GM19455 (cell line): ENCODE results near the gene BDNF.
A peak's percentile ranks its signal among the peaks of the same experiment; 100 is the strongest.
"Not testable (repeated sequence)": the region's sequence is repeated elsewhere in the genome, so short reads cannot be mapped to it uniquely, and the experiment has no call there.

Source experiments
- ATAC-seq: cut with Tn5 transposase; IDR thresholded peaks from one replicate; pipeline ENCODE4 v1.9.1; 2021; ENCODE audit not compliant: unreplicated experiment

Gene BDNF

DNA sequence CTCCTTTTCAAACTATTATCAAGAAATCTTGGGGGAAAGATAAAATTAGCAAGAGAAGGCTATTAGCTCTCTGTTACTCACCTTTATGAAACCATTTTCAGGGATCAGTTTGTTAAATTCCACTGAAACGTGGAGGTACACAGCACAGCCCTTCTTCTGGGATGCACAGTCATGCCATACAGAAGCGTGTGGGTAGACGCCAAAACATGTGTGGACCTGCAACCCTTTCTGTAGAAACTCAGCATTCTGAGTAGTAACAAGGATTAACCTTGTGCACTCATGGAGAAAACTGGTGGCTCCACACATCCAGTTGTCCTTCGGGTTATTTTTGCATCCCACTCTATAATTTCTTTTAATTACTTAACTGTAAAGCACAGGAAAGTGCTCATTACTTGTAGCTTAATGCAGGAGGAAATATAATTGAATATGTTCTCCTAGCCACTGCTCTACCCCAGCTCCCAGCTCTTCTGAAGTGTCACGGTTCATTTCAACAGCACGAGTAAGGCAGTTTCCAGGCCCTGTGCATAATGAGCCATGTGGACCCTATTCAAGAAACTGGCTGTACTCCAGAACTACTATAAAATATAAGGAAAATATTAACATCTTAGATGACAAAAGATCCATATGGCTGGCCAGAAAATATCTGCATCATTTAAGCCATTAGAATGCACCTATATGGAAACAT, 26.1 kb downstream of the BDNF start:
- ATAC-seq: no peak

DNA sequence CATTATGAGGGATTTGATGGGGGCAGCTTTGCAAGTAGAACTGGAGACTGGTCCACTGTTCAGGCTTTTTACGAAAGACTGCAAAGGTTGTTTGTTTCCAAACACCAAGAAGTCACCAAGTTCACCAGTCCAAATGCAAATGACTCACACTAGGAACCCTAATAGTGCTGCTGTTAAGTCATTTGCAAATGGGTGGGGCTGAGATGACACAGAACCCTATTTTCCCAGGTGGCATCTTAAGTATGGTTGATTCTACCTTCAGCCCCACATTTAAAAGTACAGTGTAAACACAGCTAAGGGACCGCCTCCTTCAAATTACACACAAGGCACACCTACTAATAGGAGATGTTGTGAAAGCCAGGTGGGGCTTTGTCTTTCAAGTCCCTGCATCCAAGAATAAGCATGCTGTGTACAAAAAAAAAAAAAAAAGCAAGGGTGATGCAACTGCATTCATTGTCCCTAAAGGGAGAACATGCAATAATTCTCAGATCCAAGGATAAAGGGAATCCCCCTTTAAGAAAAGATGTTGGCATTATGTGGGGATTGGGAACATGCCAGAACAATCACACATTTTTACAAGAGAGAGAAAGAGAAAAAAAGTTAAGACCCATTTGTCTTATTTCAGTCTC, 27.3 kb downstream of the BDNF start:
- no peak for ATAC-seq

DNA sequence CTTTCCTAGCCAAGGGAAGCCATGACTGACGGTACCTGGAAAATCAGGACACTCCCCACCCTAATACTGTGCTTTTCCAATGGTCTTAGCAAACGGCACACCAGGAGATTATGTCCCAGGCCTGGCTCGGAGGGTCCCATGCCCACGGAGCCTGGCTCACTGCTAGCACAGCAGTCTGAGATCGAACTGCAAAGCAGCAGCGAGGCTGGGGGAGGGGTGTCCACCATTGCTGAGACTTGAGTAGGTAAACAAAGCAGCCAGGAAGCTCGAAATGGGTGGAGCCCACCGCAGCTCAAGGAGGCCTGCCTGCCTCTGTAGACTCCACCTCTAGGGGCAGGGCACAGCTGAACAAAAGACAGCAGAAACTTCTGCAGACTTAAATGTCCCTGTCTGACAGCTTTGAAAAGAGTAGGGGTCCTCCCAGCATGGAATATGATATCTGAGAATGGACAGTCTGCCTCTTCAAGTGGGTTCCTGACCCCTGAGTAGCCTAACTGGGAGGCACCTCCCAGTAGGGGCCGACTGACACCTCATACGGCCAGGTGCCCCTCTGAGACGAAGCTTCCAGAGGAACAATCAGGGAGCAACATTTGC, 34.6 kb downstream of the BDNF start:
- ATAC-seq: not testable (repeated sequence)

DNA sequence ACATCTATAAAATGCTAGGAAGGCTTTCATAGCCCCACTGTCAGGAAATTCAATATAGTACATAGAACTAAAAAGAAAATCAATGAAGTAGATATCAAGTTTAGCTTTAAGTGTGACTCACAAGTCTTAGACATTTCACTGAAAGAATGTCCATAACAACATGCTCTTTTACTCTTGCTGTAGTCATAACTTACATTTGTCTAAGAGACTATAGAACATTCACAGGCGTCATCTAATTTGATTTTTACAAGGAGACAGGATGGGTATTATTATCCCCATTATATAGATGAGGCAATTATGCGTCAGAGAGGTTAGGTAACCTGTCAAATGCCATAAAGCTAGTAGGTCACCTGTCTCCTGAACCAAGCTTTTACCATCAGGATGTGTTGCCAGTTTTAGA, 36.9 kb downstream of the BDNF start:
- ATAC-seq: no peak

DNA sequence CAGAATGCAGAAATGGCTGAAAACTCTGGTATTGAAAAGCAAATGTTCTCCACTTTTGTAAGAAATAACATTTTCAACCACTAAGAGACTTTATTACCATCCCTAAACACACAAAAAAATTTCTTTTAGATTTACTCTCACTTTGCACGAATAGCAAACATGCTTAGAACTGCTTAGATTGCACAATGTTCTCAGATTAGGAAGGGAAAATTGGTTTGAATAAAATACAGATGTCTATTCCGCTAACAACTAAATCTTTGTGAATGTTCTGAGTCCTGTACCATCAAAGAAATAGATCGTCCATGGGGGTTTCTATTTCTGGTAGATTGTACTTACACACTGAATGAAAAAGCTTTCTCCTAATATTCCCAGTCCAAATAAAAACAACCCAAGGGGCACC, 40.1 kb downstream of the BDNF start:
- no peak for ATAC-seq

DNA sequence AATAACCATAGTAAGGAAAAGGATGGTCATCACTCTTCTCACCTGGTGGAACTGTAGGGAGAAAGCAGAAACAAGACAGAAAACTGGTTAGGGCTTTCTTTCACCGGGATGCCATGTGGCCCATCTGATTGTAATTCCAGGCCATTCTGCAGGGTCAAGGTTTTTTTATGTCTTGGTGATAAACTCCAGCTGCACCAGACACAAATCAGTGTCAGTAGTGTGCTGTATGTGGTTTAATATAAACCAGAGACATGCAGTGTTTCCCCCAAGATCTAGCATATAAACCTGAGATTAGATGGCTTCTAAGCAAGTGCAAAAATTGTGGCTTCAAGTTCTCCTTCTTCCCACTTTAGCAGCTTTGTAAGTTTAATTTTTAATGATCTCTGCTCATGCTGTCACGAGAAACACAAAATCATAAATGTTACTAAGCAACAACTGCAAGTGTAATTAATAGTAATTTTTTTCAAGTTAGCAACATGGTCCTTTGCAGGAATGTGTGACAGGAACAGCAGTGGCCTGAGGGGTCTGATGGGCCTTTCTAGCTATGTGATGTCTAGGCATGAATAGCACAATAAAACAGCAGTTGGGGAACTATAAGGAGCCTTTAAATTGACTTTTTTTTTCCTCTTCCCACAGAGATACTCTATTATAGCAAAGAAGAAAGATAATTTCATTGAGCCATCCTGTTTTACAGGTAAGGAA, 41.6 kb downstream of the BDNF start:
- ATAC-seq: no peak

- no peak for ATAC-seq
Observed at GRCh38 chr11:27656806-27657483, 43.3 kb downstream of the BDNF start.

- no peak for ATAC-seq
Observed at GRCh38 chr11:27656320-27656719, 43.9 kb downstream of the BDNF start.

- no peak for ATAC-seq
Observed at GRCh38 chr11:27653990-27654758, 46.1 kb downstream of the BDNF start.

GRCh38 chr11:27651711-27652110, 48.5 kb downstream of the BDNF start:
- ATAC-seq: no peak

DNA sequence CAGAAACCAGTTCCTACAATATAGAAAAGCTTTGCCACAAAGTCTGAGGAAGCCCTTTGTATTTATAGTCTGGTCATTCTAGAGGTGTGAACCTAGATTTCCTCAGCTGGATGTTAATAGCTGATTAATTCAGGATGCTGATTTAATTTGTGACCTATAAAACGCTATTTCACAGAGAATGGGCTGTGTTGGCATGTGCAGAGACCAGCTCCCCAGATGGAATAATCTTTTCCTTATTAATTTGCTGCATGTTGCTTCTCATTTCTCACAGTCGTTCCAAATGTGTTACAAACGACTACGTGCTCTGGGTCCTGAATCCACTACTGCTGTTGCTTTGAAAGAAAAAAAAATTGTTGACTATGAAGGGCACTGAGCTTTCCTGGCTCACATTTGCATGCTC, 49.3 kb downstream of the BDNF start:
- ATAC-seq: no peak

GRCh38 chr11:27649800-27650199, 50.5 kb downstream of the BDNF start:
- ATAC-seq: no peak

GRCh38 chr11:27648840-27649239, 51.4 kb downstream of the BDNF start:
- ATAC-seq: no peak

GRCh38 chr11:27646051-27646818, 54.0 kb downstream of the BDNF start:
- ATAC-seq: no peak

DNA sequence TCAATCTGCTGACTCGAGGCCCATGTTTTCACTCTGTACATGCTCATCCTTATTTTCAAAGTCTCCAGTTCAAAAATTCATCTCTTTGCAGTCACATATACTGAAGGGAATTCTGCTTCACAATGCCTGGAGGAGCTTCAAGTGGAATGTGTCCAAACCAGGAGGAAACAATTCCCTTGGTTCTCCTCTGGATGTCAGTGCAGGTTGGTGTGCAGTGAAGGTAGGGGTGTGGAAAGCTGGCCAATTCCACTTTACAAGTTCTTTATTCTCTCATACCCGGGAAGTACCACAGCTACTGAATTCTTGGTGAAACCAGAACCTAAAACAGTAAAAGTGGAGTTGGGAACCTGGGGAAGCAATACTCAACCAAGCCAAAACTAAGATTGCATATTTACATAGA, 57.3 kb downstream of the BDNF start:
- no peak for ATAC-seq

DNA sequence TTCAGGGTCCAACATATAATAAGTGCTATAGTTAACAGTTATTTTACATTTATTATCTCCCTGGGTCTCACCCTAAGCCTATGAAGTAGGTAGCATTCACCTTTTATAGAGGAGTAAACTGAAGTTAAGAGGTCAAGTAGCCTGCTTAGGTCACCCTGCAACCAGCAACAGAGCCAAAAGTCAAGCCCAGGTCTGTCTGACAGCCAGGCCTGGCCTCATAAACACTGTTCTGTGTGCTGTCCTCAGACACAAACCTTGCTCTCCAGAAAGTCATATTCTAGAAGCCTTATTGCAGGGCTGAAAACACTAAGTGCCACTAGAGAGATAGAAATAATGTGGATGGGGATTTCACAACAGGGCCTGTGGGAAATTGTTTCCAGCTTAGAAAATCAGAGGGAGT, 59.3 kb downstream of the BDNF start:
- no peak for ATAC-seq

- ATAC-seq: peak; percentile 55
Observed at GRCh38 chr11:27635567-27636037, 64.7 kb downstream of the BDNF start.

- ATAC-seq: not testable (repeated sequence)
Observed at GRCh38 chr11:27634776-27635175, 65.5 kb downstream of the BDNF start.

DNA sequence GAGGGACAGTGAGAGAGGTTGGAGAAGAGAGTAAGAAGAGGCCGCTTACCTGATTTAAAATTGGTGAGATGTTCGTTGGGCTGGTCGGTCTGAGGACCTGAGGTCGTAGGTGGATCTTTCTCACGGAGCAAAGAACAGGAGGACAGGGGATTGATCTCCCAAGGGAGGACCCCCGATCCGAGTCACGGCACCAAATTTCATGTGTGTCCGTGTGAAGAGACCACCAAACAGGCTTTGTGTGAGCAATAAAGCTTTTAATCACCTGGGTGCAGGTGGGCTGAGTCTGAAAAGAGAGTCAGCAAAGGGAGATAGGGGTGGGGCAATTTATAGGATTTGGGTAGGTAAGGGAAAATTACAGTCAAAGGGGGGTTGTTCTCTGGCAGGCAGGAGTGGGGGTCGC, 66.0 kb downstream of the BDNF start:
- not testable (repeated sequence) for ATAC-seq

- not testable (repeated sequence) for ATAC-seq
Observed at GRCh38 chr11:27629023-27629422, 71.2 kb downstream of the BDNF start.
